A673 (cell line): ENCODE results near the gene BABAM2. TPM values are rescaled to one million over a fixed set of nuclear protein-coding genes. Genes with fewer than 3 reads are reported as not detected.

Source experiments
- BruUV-seq: library from RNA; stranded (reverse); fragments of 400-500 nt; replicated peaks from 2 replicates; lab custom pipeline; 2021; lab: Mats Ljungman, UMichigan
- CTCF ChIA-PET: fragments of 300-600 bp; sonication (Branson Sonifier 250); formaldehyde crosslinking; loops from one replicate; lab custom pipeline; 2022; ENCODE audit warnings: antibody characterized with exemption; lab: Charles Lee
- POLR2A ChIA-PET: fragments of 300-600 bp; sonication (Branson Sonifier 250); formaldehyde crosslinking; loops from one replicate; lab custom pipeline; 2022; ENCODE audit warnings: antibody characterized with exemption; ENCODE audit not compliant: low non-redundant PET; lab: Charles Lee
- DNase-seq: peaks from one replicate; pipeline ENCODE4 v3.0.0-alpha.2; 2015; ENCODE audit warnings: low spot score
- H3K27ac ChIP-seq: fragments of 200-600 bp; sonication (generic); 2 replicates; pipeline ENCODE4 v1.5.1; 2016; ENCODE audit warnings: mixed run types, low read depth, mild to moderate bottlenecking, mixed read lengths, antibody characterized with exemption, low read length; ENCODE audit not compliant: poor library complexity, severe bottlenecking
- H3K27me3 ChIP-seq: fragments of 200-600 bp; sonication (generic); replicated peaks from 2 replicates; pipeline ENCODE4 v1.6.1; 2017; ENCODE audit warnings: mixed run types, low read depth, mild to moderate bottlenecking, mixed read lengths, antibody characterized with exemption, low read length; ENCODE audit not compliant: insufficient read depth, poor library complexity
- H3K36me3 ChIP-seq: fragments of 200-600 bp; sonication (generic); 2 replicates; pipeline ENCODE4 v1.6.1; 2016; ENCODE audit warnings: mixed run types, mild to moderate bottlenecking, mixed read lengths, antibody characterized with exemption, low read length; ENCODE audit not compliant: insufficient read depth, poor library complexity, severe bottlenecking
- H3K4me1 ChIP-seq: fragments of 200-600 bp; sonication (generic); 2 replicates; pipeline ENCODE4 v1.6.1; 2017; ENCODE audit warnings: mixed run types, mild to moderate bottlenecking, mixed read lengths, antibody characterized with exemption, low read length; ENCODE audit not compliant: insufficient read depth, poor library complexity, severe bottlenecking
- H3K4me3 ChIP-seq: fragments of 200-600 bp; sonication (generic); 2 replicates; pipeline ENCODE4 v1.5.1; 2016; ENCODE audit warnings: low read depth, mixed run types, mild to moderate bottlenecking, mixed read lengths, low read length; ENCODE audit not compliant: poor library complexity, severe bottlenecking
- H3K9me3 ChIP-seq: fragments of 200-600 bp; sonication (generic); 2 replicates; pipeline ENCODE4 v1.6.1; 2016; ENCODE audit warnings: mixed run types, low read depth, mild to moderate bottlenecking, mixed read lengths, antibody characterized with exemption, low read length; ENCODE audit not compliant: poor library complexity, severe bottlenecking
- EZH2 ChIP-seq: fragments of 200-600 bp; sonication (generic); IDR thresholded peaks from 2 replicates; pipeline ENCODE4 v1.6.1; 2017; ENCODE audit warnings: borderline replicate concordance, low read depth, mild to moderate bottlenecking, mixed read lengths, antibody characterized with exemption, low read length; ENCODE audit not compliant: poor library complexity, severe bottlenecking
- intact Hi-C: fragments of 100-400 bp; cut with micrococcal nuclease; formaldehyde crosslinking; loops from one replicate; pipeline ENCODE4 v1.10.0; 2022; ENCODE audit not compliant: unreplicated experiment
- total RNA-seq: library from RNA; stranded (reverse); gene quantifications from 2 replicates; pipeline ENCODE4 v1.2.3, GENCODE V29; 2021
- TF ChIP-seq, protein P1 (sequence below): fragments of 300-800, 200-600 bp; sonication (generic); conservative IDR thresholded peaks from 2 replicates; pipeline ENCODE4 v1.5.1; 2017; ENCODE audit warnings: low read depth, mild to moderate bottlenecking, antibody characterized with exemption, low read length, moderate library complexity, mixed read lengths

Gene BABAM2
- total RNA-seq, 1 experiment from 2014 or later: 21.8 TPM

DNA sequence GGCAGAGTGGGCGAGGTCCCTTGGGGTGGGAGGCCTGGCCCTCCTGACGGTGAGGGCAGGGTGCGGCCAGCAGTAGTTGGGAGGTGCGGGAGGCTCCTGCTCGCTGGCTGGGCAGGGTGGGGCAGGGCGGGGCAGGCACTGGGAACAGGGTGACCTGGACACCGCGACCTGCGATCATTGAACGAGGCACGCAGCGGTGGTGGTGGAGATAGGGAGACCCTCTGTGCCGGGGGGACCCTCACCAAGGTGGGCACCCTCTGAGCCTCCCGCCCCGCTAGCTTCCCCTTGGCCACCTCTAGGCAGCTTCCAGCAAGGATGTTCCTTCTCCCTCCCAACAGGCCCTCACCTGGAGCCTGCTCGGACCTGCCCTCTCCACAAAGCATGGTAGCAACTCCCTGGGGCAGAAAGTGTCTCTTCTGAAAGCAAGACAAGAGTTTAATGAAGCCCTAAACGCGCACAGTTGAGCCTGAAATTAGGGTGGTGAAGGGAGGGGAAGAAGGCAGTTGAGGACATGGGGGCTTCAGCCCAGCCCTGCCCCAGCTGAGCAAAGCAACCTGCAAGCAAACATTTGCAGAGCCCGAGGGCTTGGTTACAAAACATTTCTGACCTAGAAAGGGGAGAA is 486.8 kb downstream of the BABAM2 start:
- Histone ChIP-seq H3K4me1 (no peaks in the 10 kb centered on the region), H3K9me3 (no peaks in the 10 kb centered on the region), H3K27ac (no peak overlapping the region), H3K4me3 (no peak overlapping the region), H3K27me3 (no peaks in the 10 kb centered on the region), H3K36me3 (no peaks in the 10 kb centered on the region)
- DNase-seq: no peak
- CTCF ChIA-PET: no interaction called here
- POLR2A ChIA-PET: no interaction called here
- intact Hi-C loops: no loop called here
- TF ChIP-seq, protein P1, sequence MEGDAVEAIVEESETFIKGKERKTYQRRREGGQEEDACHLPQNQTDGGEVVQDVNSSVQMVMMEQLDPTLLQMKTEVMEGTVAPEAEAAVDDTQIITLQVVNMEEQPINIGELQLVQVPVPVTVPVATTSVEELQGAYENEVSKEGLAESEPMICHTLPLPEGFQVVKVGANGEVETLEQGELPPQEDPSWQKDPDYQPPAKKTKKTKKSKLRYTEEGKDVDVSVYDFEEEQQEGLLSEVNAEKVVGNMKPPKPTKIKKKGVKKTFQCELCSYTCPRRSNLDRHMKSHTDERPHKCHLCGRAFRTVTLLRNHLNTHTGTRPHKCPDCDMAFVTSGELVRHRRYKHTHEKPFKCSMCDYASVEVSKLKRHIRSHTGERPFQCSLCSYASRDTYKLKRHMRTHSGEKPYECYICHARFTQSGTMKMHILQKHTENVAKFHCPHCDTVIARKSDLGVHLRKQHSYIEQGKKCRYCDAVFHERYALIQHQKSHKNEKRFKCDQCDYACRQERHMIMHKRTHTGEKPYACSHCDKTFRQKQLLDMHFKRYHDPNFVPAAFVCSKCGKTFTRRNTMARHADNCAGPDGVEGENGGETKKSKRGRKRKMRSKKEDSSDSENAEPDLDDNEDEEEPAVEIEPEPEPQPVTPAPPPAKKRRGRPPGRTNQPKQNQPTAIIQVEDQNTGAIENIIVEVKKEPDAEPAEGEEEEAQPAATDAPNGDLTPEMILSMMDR: no peak
- TF ChIP-seq EZH2: no peak
- BruUV-seq: no TSS peak

DNA sequence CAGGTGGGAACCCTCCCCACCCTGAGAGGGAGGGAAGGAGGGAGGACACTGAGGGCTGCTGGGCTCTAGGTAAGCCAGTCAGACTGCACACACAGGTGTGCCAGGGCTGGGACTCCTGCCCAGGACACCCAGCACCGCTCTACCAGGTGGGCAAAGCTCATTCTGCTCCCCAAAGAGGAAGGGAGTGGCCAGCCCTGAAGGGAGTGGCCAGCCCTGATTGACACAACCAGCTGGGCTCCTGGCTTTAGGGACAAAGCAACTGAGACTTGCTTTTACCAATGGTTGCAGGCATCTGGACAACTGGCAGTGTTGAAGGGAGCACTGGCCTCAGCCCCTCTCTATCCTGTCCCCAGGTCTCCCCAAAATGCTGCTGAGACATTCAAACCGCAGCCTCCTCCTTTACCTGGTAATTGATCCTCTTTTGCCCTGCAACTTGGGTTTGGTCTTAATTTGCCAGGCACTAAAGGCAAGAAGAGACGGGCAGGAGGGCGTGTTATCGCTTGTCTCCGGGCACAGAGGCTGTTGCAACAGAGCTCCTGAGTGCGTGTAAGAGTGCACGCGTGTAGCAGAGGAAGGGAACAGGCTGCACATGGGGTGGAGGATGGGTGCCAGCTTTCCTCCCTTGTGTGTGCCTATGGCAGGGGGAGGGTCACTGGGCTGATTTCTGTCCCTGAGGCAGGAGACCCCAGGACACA is 487.6 kb downstream of the BABAM2 start:
- BruUV-seq: no TSS peak
- H3K4me1 ChIP-seq: no peaks in the 10 kb centered on the region
- DNase-seq: no peak
- no peak for TF ChIP-seq EZH2
- TF ChIP-seq, protein P1: no peak
- CTCF ChIA-PET: no interaction called here
- H3K36me3 ChIP-seq: no peaks in the 10 kb centered on the region
- no peak overlapping the region for H3K4me3 ChIP-seq
- intact Hi-C loops: no loop called here
- no peak overlapping the region for H3K27ac ChIP-seq
- H3K27me3 ChIP-seq: no peaks in the 10 kb centered on the region
- H3K9me3 ChIP-seq: no peaks in the 10 kb centered on the region
- POLR2A ChIA-PET: no interaction called here

DNA sequence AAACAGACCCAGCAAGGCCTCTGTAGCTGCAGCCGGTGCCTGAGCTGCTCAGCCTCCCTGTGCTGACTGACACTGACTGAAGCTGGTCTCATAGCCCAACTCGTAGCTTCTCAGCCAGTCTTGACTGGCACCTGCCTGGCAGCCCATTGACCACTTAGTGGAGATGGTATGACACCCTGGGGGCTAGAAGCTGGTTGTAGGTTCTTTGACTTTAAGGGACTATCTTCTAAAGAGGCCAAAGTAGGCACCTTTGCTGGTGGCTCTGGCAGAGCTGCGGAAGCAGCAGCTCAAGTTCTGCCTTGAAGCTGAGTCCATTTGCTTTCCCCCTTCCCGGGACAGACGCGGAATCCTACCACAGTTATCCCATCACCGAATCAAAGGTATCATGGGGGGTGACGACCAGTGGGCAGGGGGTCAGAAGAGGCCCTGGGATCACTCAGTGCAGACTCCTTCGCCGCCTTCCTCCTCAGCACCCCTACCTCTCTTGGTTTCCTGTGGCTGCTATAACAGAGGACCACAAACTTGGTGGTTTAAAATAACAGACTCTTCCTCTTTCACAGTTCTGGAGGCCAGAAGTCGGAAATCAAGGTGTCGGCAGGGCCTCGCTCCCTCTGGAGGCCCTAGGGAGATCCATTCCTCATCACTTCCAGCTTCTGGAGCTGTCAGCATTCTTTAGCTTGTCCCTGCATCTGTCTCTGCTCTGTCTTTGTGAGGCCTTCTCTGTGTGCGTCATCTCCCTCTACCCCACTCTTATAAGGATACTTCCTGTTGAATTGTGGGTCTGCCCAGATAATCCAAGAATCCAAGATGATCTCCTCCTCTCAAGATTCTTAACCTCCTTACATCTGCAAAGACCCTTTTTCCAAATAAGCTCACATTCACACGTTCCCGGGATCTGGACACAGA is 488.4 kb downstream of the BABAM2 start:
- no peaks in the 10 kb centered on the region for H3K9me3 ChIP-seq
- ChIA-PET POLR2A (interaction anchor here (0.5 kb wide), 1 partner anchor 283 kb away, joined by 7 read pairs; no protein-coding TSS in a partner anchor), CTCF (interaction anchor here (0.6 kb wide), 1 partner anchor 26 kb away, joined by 5 read pairs; no protein-coding TSS in a partner anchor)
- no peak for DNase-seq
- no peak overlapping the region for H3K4me3 ChIP-seq
- no TSS peak for BruUV-seq
- H3K36me3 ChIP-seq: no peaks in the 10 kb centered on the region
- H3K4me1 ChIP-seq: no peaks in the 10 kb centered on the region
- intact Hi-C loops: no loop called here
- no peak overlapping the region for H3K27ac ChIP-seq
- H3K27me3 ChIP-seq: no peaks in the 10 kb centered on the region
- TF ChIP-seq, protein P1: no peak
- TF ChIP-seq EZH2: no peak
